Left ventricle myocardium inferior (tissue), 1 donor: Measurements from ENCODE around the gene SH3GL1. TPM values are rescaled to one million over a fixed set of nuclear protein-coding genes. Genes with fewer than 3 reads are reported as not detected.
"Not testable (repeated sequence)": the region's sequence is repeated elsewhere in the genome, so short reads cannot be mapped to it uniquely, and the experiment has no call there.

Experiments used
- DNase-seq: peaks from one replicate; pipeline ENCODE4 v3.0.0-alpha.2; 2020
- H3K27ac ChIP-seq: fragments of 200-600 bp; replicated peaks from 2 replicates; pipeline ENCODE4 v1.8.0; 2021
- H3K27me3 ChIP-seq: fragments of 200-600 bp; 2 replicates; pipeline ENCODE4 v1.8.0; 2021; ENCODE audit warnings: low read depth
- H3K36me3 ChIP-seq: fragments of 200-600 bp; 2 replicates; pipeline ENCODE4 v1.8.0; 2021
- H3K4me1 ChIP-seq: fragments of 200-600 bp; 2 replicates; pipeline ENCODE4 v1.8.0; 2021
- H3K4me3 ChIP-seq: fragments of 200-600 bp; 2 replicates; pipeline ENCODE4 v1.8.0; 2021; ENCODE audit warnings: mild to moderate bottlenecking, moderate library complexity
- H3K9me3 ChIP-seq: fragments of 200-600 bp; replicated peaks from 2 replicates; pipeline ENCODE4 v1.8.0; 2021
- intact Hi-C: fragments of 100-400 bp; cut with micrococcal nuclease; formaldehyde crosslinking; loops from one replicate; pipeline ENCODE4 v1.11.0; 2022
- total RNA-seq: library from RNA; stranded (reverse); fragmentation: NEBNext Ultra II Directional; extraction: Animal tissue kit (Norgen Biotek cat#: 25700); gene quantifications from one replicate; pipeline ENCODE4 v1.2.1, GENCODE V29; 2021
- TF ChIP-seq, protein P1 (sequence below): fragments of 200-600 bp; IDR thresholded peaks from 2 replicates; pipeline ENCODE4 v1.8.0; 2021; ENCODE audit warnings: antibody characterized with exemption, mild to moderate bottlenecking, borderline replicate concordance
- donor health status: DM: no; HTN: yes; CAD: no; lungs with severe emphysema.

The SH3GL1 gene
- total RNA-seq, 1 donor from 2014 or later: 18.6 TPM

DNA sequence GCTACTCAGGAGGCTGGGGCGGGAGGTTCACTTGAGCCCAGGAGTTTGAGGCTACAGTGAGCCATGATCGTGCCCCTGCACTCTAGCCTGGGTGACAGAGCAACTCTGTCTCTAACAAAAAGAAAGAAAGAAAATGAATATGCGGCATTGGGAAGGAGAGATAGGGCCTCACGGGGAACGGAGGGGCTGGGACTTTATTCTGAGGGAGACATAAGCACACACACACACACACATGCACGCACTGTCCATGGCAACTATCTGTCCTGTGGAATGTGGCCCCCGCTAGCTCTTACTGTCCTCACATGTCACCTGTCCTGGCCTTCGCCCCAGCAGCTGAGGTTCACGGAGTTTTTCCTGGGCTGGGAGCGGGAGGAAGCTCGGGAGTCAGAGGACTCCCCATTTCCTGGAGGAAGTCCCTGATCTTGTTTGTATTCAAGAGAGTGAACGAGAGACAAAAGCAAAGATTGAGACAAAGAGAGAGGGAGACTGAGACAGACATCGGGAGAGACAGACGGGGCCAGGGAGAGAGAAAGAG lies 62.4 kb downstream of the SH3GL1 start:
- Histone ChIP-seq H3K27me3 (no peaks in the 10 kb centered on the region), H3K27ac (peak overlapping the region; percentile 52), H3K36me3 (no peaks in the 10 kb centered on the region), H3K4me1 (peaks cover 24% of the 10 kb centered on the region), H3K4me3 (peak overlapping the region; percentile 62), H3K9me3 (no peaks in the 10 kb centered on the region)
- intact Hi-C loops: no loop called here
- TF ChIP-seq, protein P1, sequence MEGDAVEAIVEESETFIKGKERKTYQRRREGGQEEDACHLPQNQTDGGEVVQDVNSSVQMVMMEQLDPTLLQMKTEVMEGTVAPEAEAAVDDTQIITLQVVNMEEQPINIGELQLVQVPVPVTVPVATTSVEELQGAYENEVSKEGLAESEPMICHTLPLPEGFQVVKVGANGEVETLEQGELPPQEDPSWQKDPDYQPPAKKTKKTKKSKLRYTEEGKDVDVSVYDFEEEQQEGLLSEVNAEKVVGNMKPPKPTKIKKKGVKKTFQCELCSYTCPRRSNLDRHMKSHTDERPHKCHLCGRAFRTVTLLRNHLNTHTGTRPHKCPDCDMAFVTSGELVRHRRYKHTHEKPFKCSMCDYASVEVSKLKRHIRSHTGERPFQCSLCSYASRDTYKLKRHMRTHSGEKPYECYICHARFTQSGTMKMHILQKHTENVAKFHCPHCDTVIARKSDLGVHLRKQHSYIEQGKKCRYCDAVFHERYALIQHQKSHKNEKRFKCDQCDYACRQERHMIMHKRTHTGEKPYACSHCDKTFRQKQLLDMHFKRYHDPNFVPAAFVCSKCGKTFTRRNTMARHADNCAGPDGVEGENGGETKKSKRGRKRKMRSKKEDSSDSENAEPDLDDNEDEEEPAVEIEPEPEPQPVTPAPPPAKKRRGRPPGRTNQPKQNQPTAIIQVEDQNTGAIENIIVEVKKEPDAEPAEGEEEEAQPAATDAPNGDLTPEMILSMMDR: no peak
- DNase-seq: no peak

DNA sequence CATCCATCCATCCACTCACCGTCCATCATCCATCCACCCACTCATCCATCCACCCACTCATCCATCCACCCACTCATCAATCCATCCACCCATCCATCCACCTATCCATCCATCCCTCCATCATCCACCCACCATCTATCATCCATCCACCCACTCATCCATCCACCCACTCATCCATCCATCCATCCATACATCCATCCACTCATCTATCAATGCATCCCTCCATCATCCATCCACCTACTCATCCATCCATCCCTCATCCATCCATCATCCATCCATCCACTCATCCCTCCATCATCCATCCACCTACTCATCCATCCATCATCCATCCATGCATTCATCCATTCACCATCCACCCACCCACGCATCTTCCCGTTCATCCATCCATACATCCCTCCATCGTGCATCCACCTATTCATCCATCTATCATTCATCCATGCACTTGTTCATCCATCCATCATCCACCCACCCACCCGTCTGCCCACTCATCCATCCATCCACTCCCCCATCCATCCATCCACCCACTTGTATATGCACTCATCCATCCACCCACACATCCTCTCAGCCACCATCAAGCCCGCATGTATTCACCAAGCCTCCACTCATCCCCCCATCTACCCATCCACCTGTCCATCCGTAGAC lies 65.3 kb downstream of the SH3GL1 start:
- no peak for DNase-seq
- intact Hi-C loops: no loop called here
- no peak overlapping the region for H3K4me3 ChIP-seq
- H3K27ac ChIP-seq: no peak overlapping the region
- H3K4me1 ChIP-seq: peaks cover 14% of the 10 kb centered on the region
- TF ChIP-seq, protein P1: no peak
- H3K27me3 ChIP-seq: no peaks in the 10 kb centered on the region
- no peaks in the 10 kb centered on the region for H3K9me3 ChIP-seq
- no peaks in the 10 kb centered on the region for H3K36me3 ChIP-seq

DNA sequence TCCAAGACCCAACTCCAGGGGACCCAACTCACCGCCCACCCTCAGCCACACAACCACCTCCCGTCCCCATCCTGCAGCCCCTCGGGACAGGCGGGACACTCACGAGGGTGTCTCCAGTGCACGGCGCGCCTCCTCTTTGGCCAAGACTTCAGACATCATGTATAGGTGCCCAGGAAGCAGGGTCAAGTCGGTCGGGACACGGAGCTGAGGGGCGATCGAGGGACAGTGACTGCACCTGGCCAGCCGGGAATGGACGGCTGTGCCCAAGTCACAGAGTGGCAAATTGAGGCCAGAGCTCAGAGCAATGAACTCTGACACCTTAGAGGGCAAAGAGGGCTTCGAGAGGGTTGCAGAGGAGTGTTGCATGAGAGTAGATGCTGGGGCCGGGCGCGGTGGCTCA lies 70.5 kb downstream of the SH3GL1 start:
- no peak for DNase-seq
- H3K4me1 ChIP-seq: peaks cover 22% of the 10 kb centered on the region
- no peak overlapping the region for H3K4me3 ChIP-seq
- no peak overlapping the region for H3K27ac ChIP-seq
- H3K9me3 ChIP-seq: no peaks in the 10 kb centered on the region
- TF ChIP-seq, protein P1: no peak
- H3K36me3 ChIP-seq: no peaks in the 10 kb centered on the region
- intact Hi-C loops: no loop called here
- no peaks in the 10 kb centered on the region for H3K27me3 ChIP-seq

DNA sequence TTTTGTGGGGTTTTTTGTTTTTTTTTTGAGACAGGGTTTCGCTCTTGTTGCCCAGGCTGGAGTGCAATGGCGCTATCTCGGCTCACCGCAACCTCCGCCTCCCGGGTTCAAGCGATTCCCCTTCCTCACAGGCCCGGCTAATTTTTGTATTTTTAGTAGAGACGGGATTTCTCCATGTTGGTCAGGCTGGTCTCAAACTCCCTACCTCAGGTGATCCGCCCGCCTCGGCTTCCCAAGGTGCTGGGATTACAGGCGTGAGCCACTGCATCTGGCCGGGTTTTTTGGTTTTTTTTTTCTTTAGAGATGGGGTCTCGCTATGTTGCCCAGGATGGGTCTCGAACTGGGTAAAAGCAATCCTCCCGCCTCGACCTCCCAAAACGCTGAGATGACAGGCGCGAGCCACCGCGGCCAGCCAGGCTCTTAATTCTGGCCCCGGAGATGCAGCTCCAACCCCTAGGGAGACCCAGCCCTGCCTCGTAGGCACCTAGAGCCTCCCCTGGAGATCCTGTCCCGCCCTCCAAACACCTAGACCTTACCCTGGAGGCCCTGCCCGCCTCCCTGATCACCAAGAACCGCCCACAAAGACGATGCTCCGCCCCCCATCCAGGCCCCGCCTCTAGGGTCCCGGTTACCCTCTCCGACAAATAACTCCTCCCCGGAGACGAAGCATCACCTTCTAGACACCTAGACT lies 71.2 kb downstream of the SH3GL1 start:
- intact Hi-C loops, H3K27me3 ChIP-seq, DNase-seq, H3K36me3 ChIP-seq, H3K9me3 ChIP-seq, H3K27ac ChIP-seq: not testable (repeated sequence)
- Histone ChIP-seq H3K4me3 (peak overlapping the region; percentile 71), H3K4me1 (peaks cover 22% of the 10 kb centered on the region)

DNA sequence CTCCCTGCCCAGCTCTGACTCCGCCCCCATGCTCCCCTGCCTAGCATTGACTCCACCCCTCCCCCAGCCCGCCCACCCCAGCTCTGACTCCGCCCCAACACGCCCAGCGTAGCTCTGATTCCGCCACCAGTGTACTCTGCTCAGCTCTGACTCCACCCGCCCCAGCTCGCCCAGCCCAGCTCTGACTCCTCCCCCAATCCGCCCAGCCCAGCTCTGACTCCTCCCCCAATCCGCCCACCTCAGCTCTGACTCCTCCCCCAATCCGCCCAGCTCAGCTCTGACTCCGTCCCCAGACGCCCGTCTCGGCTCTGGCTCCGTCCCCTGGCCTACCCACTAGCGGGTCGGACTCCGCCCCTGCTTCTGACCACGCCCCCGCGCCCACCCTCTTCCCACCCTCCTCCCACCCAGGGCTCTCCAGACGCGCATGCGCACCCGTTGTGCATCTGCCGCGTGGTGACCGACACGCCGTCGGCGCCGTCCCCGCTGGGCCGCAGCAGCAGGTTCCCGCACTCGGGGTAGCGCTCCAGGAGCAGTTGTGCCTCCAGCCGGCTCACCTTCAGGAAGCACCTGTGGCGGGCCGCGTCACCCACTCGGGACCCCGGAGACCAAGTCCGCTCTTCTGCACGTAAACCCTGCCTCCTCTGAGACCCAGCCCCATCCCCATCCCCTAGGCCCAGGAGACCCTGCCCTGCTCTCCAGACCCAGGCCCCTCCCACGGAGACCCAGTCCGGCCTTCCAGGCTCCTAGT lies 71.9 kb downstream of the SH3GL1 start:
- Histone ChIP-seq H3K9me3 (no peaks in the 10 kb centered on the region), H3K27me3 (no peaks in the 10 kb centered on the region), H3K4me3 (peak overlapping the region; percentile 71), H3K36me3 (no peaks in the 10 kb centered on the region), H3K27ac (peak overlapping the region; percentile 56), H3K4me1 (peaks cover 22% of the 10 kb centered on the region)
- TF ChIP-seq, protein P1: no peak
- intact Hi-C loops: no loop called here
- peak; percentile 95 for DNase-seq
